HG03066 (cell line): ENCODE data around the gene PPP4R4.

ENCODE experiments used
- ATAC-seq: cut with Tn5 transposase; IDR thresholded peaks from one replicate; pipeline ENCODE4 v1.9.1; 2021; ENCODE audit warnings: low read depth; ENCODE audit not compliant: unreplicated experiment

Gene PPP4R4

GRCh38 chr14:94305620-94306019 is 131.5 kb downstream of the PPP4R4 start:
- ATAC-seq, result no peak

- no peak for ATAC-seq
These were observed 132.2 kb downstream of the PPP4R4 start for GRCh38 chr14:94306047-94306978.

- no peak for ATAC-seq
These were observed 133.4 kb downstream of the PPP4R4 start for GRCh38 chr14:94307410-94307992.

- no peak for ATAC-seq
These were observed 135.6 kb downstream of the PPP4R4 start for GRCh38 chr14:94309721-94310120.

GRCh38 chr14:94310248-94310647 is 136.1 kb downstream of the PPP4R4 start:
- no peak for ATAC-seq

GRCh38 chr14:94312481-94313246 is 138.5 kb downstream of the PPP4R4 start:
- ATAC-seq, result no peak

- ATAC-seq, result no peak
These were observed 140.0 kb downstream of the PPP4R4 start for GRCh38 chr14:94313991-94314655.

- no peak for ATAC-seq
These were observed 140.8 kb downstream of the PPP4R4 start for GRCh38 chr14:94314890-94315289.

- no peak for ATAC-seq
These were observed 142.6 kb downstream of the PPP4R4 start for GRCh38 chr14:94316692-94317091.

GRCh38 chr14:94317259-94317658 is 143.1 kb downstream of the PPP4R4 start:
- no peak for ATAC-seq

GRCh38 chr14:94320243-94320642 is 146.1 kb downstream of the PPP4R4 start:
- ATAC-seq, result no peak

GRCh38 chr14:94321421-94322271 is 147.5 kb downstream of the PPP4R4 start:
- ATAC-seq, result no peak

- no peak for ATAC-seq
These were observed 148.8 kb downstream of the PPP4R4 start, which contains the start of gene SERPINA6 for GRCh38 chr14:94322648-94323570. TSS of gene SERPINA6 (minus strand) at chr14:94323336. CDS start at chr14:94314648, 8,688 bp downstream.

- no peak for ATAC-seq
These were observed 154.1 kb downstream of the PPP4R4 start for GRCh38 chr14:94328196-94328595.
